Neural cell (in vitro differentiated cells): ENCODE data around the gene CHD8. TPM values are rescaled to one million over a fixed set of nuclear protein-coding genes. Genes with fewer than 3 reads are reported as not detected.

ENCODE experiments used
- H2AFZ ChIP-seq: fragments of 200-600, 300-800 bp; sonication (generic), shearing (Covaris generic); 2 replicates; pipeline ENCODE4 v1.6.0; 2014; ENCODE audit warnings: low read depth, mild to moderate bottlenecking, antibody characterized with exemption, low read length, moderate library complexity
- H3F3A ChIP-seq: fragments of 200-600 bp; shearing (Covaris generic); 2 replicates; pipeline ENCODE4 v1.6.1; 2016; ENCODE audit warnings: mild to moderate bottlenecking, moderate library complexity, mixed read lengths, antibody characterized with exemption, low read length; ENCODE audit not compliant: insufficient read depth, poor library complexity, severe bottlenecking
- H3K27ac ChIP-seq: fragments of 200-600, 300-800 bp; sonication (generic), shearing (Covaris generic); 2 replicates; pipeline ENCODE4 v1.5.1; 2014; ENCODE audit warnings: mild to moderate bottlenecking, low read length, moderate library complexity
- H3K27me3 ChIP-seq: fragments of 300-800, 200-600 bp; sonication (generic), shearing (Covaris generic); 2 replicates; pipeline ENCODE4 v1.6.0; 2014; ENCODE audit warnings: mild to moderate bottlenecking, low read depth, low read length, moderate library complexity; ENCODE audit not compliant: insufficient read depth
- H3K36me3 ChIP-seq: fragments of 300-800, 200-600 bp; sonication (generic), shearing (Covaris generic); 2 replicates; pipeline ENCODE4 v1.5.1; 2014; ENCODE audit warnings: mild to moderate bottlenecking, antibody characterized with exemption, low read length, moderate library complexity; ENCODE audit not compliant: insufficient read depth
- H3K4me2 ChIP-seq: fragments of 300-800, 200-600 bp; sonication (generic), shearing (Covaris generic); 2 replicates; pipeline ENCODE4 v1.6.0; 2014; ENCODE audit warnings: mild to moderate bottlenecking, low read length
- H3K4me3 ChIP-seq: fragments of 300-800, 200-600 bp; sonication (generic), shearing (Covaris generic); 2 replicates; pipeline ENCODE4 v1.5.1; 2014; ENCODE audit warnings: mild to moderate bottlenecking, low read length, moderate library complexity
- H3K79me2 ChIP-seq: fragments of 200-600 bp; shearing (Covaris generic); replicated peaks from 2 replicates; pipeline ENCODE4 v1.6.0; 2014; ENCODE audit warnings: mild to moderate bottlenecking, low read length, moderate library complexity; ENCODE audit not compliant: insufficient read depth
- H3K9ac ChIP-seq: fragments of 300-800, 200-600 bp; sonication (generic), shearing (Covaris generic); 2 replicates; pipeline ENCODE4 v1.6.1; 2016; ENCODE audit warnings: mild to moderate bottlenecking, low read length, mixed read lengths
- H3K9me2 ChIP-seq: fragments of 200-600 bp; shearing (Covaris generic); 2 replicates; pipeline ENCODE4 v1.6.1; 2016; ENCODE audit warnings: mild to moderate bottlenecking, low read length, mixed read lengths; ENCODE audit not compliant: insufficient read depth
- H3K9me3 ChIP-seq: fragments of 200-600, 300-800 bp; sonication (generic), shearing (Covaris generic); 2 replicates; pipeline ENCODE4 v1.6.1; 2016; ENCODE audit warnings: mild to moderate bottlenecking, mixed run types, low read length, moderate library complexity, mixed read lengths
- H4K20me1 ChIP-seq: fragments of 200-600 bp; shearing (Covaris generic); 2 replicates; pipeline ENCODE4 v1.6.1; 2016; ENCODE audit warnings: mild to moderate bottlenecking, mixed run types; ENCODE audit not compliant: insufficient read depth
- EP300 ChIP-seq: fragments of 450-650 bp; conservative IDR thresholded peaks from 2 replicates; pipeline ENCODE4 v1.6.1; 2014; ENCODE audit warnings: antibody characterized with exemption, mild to moderate bottlenecking, moderate library complexity; ENCODE audit not compliant: poor library complexity, severe bottlenecking
- EZH2 ChIP-seq: fragments of 200-600, 300-800 bp; shearing (Covaris generic), sonication (generic); IDR thresholded peaks from 2 replicates; pipeline ENCODE4 v1.6.1; 2014; ENCODE audit warnings: antibody characterized with exemption, low read length, borderline replicate concordance, mild to moderate bottlenecking; ENCODE audit not compliant: insufficient read depth, poor library complexity, severe bottlenecking
- MXI1 ChIP-seq: fragments of 450-650 bp; conservative IDR thresholded peaks from 2 replicates; pipeline ENCODE4 v1.6.1; 2014; ENCODE audit warnings: antibody characterized with exemption, mild to moderate bottlenecking; ENCODE audit not compliant: poor library complexity, severe bottlenecking
- POLR2AphosphoS5 ChIP-seq: IDR thresholded peaks from 2 replicates; pipeline ENCODE4 v1.6.1; 2012
- RAD21 ChIP-seq: fragments of 450-650 bp; conservative IDR thresholded peaks from 2 replicates; pipeline ENCODE4 v1.6.1; 2014; ENCODE audit warnings: antibody characterized with exemption, mild to moderate bottlenecking, moderate library complexity
- SMC3 ChIP-seq: fragments of 450-650 bp; conservative IDR thresholded peaks from 2 replicates; pipeline ENCODE4 v1.6.1; 2014; ENCODE audit warnings: antibody characterized with exemption, mild to moderate bottlenecking, moderate library complexity; ENCODE audit not compliant: poor library complexity
- TAF1 ChIP-seq: IDR thresholded peaks from 2 replicates; pipeline ENCODE4 v1.6.1; 2012; ENCODE audit warnings: low read depth
- polyA plus RNA-seq: library from polyadenylated mRNA; depleted of rRNA; stranded (reverse); fragments of >200 nt; gene quantifications from 2 replicates; pipeline ENCODE4 v1.2.3, GENCODE V29; 2014
- small RNA-seq, 3 experiments: library from RNA; depleted of rRNA; stranded (forward); fragments of <200 nt; gene quantifications; one replicate each; pipeline ENCODE3, GENCODE V24; 2012
- TF ChIP-seq, protein P1 (sequence below): IDR thresholded peaks from 2 replicates; pipeline ENCODE4 v1.6.1; 2012; ENCODE audit warnings: borderline replicate concordance
- TF ChIP-seq, protein P2 (sequence below): fragments of 450-650 bp; IDR thresholded peaks from 2 replicates; pipeline ENCODE4 v1.5.1; 2014; ENCODE audit warnings: antibody characterized with exemption, mild to moderate bottlenecking, moderate library complexity; ENCODE audit not compliant: poor library complexity, severe bottlenecking

The CHD8 gene
- polyA plus RNA-seq, 1 donor from 2014 or later: 44.1 TPM

DNA sequence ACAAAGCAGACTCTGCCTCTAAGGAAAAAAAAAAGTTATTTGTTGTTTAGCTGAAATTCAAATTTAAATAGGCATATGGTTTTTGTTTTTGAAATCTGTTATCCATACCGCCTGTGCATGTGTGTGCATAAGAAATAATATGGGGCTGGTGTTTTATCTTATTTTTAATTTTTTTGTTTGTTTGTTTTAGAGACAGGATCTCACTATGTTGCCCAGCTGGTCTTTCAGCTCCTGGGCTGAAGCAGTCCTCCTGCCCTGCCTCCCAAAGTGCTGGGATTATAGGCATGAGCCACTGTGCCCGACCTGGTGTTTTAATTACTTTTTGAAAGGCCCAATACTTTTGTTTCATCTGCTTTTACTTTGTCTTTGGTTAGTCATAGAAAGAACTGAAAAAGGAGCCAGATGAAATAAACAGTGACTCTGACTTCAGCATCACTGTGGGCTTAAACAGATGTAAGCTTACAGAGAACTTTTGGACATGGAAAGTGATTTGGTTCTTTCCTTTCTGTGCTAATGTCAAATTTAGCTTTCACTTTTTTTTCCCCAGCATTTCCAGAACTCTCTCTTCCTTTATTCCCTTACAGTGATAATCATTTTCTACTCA, 109.3 kb downstream of the CHD8 start:
- no peaks in the 10 kb centered on the region for H3K9me3 ChIP-seq
- TF ChIP-seq MXI1 (no peak), POLR2AphosphoS5 (no peak), EZH2 (no peak), EP300 (no peak), RAD21 (no peak)
- no peaks in the 10 kb centered on the region for H4K20me1 ChIP-seq
- no peak overlapping the region for H2AFZ ChIP-seq
- H3K27ac ChIP-seq: no peak overlapping the region
- no peaks in the 10 kb centered on the region for H3K36me3 ChIP-seq
- no peak overlapping the region for H3K9ac ChIP-seq
- H3K9me2 ChIP-seq: no peaks in the 10 kb centered on the region
- no peak overlapping the region for H3K4me2 ChIP-seq
- H3K27me3 ChIP-seq: no peaks in the 10 kb centered on the region
- H3K4me3 ChIP-seq: no peak overlapping the region
- no peaks in the 10 kb centered on the region for H3K79me2 ChIP-seq
- no peaks in the 10 kb centered on the region for H3F3A ChIP-seq

DNA sequence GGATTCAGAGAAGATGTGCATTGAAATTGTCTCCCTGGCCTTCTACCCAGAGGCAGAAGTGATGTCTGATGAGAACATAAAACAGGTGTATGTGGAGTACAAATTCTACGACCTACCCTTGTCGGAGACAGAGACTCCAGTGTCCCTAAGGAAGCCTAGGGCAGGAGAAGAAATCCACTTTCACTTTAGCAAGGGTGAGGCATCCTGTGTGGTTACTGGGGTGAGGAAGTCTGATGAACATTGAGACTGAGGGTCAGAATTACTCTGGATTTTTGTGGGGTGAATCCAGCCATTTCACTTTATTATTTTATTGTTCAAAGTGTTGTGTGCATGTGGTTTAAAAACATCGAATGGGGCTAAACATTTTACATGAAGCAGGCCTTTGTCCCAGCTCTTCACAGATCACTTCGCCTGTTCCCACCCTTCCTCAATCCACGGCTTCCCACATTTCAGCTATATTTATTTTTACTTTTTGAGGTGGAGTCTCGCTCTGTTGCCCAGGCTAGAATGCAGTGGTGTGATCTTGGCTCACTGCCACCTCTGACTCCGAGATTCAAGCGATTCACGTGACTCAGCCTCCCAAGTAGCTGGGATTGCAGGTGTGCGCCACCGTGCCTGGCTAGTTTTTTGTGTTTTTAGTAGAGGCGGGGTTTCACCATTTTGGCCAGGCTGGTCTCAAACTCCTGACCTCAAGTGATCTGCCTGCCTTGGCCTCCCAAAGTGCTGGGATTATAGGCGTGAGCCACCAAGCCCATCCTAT, 112.7 kb downstream of the CHD8 start:
- Histone ChIP-seq H3K27ac (no peak overlapping the region), H3K36me3 (no peaks in the 10 kb centered on the region), H3K9me3 (no peaks in the 10 kb centered on the region), H3K79me2 (no peaks in the 10 kb centered on the region), H3K4me3 (no peak overlapping the region), H4K20me1 (no peaks in the 10 kb centered on the region), H3K27me3 (no peaks in the 10 kb centered on the region), H2AFZ (no peak overlapping the region), H3K4me2 (no peak overlapping the region), H3F3A (no peaks in the 10 kb centered on the region), H3K9ac (no peak overlapping the region), H3K9me2 (no peaks in the 10 kb centered on the region)
- TF ChIP-seq RAD21 (no peak), SMC3 (no peak), EZH2 (no peak), EP300 (no peak), POLR2AphosphoS5 (no peak), MXI1 (no peak), TAF1 (no peak)
- TF ChIP-seq, protein P1, sequence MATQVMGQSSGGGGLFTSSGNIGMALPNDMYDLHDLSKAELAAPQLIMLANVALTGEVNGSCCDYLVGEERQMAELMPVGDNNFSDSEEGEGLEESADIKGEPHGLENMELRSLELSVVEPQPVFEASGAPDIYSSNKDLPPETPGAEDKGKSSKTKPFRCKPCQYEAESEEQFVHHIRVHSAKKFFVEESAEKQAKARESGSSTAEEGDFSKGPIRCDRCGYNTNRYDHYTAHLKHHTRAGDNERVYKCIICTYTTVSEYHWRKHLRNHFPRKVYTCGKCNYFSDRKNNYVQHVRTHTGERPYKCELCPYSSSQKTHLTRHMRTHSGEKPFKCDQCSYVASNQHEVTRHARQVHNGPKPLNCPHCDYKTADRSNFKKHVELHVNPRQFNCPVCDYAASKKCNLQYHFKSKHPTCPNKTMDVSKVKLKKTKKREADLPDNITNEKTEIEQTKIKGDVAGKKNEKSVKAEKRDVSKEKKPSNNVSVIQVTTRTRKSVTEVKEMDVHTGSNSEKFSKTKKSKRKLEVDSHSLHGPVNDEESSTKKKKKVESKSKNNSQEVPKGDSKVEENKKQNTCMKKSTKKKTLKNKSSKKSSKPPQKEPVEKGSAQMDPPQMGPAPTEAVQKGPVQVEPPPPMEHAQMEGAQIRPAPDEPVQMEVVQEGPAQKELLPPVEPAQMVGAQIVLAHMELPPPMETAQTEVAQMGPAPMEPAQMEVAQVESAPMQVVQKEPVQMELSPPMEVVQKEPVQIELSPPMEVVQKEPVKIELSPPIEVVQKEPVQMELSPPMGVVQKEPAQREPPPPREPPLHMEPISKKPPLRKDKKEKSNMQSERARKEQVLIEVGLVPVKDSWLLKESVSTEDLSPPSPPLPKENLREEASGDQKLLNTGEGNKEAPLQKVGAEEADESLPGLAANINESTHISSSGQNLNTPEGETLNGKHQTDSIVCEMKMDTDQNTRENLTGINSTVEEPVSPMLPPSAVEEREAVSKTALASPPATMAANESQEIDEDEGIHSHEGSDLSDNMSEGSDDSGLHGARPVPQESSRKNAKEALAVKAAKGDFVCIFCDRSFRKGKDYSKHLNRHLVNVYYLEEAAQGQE: no peak
- TF ChIP-seq, protein P2, sequence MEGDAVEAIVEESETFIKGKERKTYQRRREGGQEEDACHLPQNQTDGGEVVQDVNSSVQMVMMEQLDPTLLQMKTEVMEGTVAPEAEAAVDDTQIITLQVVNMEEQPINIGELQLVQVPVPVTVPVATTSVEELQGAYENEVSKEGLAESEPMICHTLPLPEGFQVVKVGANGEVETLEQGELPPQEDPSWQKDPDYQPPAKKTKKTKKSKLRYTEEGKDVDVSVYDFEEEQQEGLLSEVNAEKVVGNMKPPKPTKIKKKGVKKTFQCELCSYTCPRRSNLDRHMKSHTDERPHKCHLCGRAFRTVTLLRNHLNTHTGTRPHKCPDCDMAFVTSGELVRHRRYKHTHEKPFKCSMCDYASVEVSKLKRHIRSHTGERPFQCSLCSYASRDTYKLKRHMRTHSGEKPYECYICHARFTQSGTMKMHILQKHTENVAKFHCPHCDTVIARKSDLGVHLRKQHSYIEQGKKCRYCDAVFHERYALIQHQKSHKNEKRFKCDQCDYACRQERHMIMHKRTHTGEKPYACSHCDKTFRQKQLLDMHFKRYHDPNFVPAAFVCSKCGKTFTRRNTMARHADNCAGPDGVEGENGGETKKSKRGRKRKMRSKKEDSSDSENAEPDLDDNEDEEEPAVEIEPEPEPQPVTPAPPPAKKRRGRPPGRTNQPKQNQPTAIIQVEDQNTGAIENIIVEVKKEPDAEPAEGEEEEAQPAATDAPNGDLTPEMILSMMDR: no peak

Small RNA genes lying within 50 kb of the gene (small RNA-seq; reads per million reads assigned to genes)
- 0 to 0.46 (median 0.03) reads per million in 3 experiments for gene RN7SL650P
- gene SNORD8: 165 to 362 (median 228) reads per million in 3 experiments
- gene SNORD9: 24.8 to 60.9 (median 37.7) reads per million in 3 experiments

Other genes starting within 250 kb of the CHD8 start
- 1,176 and 1,189 TPM in 2 replicates for gene HNRNPC, start 186.7 kb downstream of the CHD8 start, polyA plus RNA-seq
- not detected in 2 replicates for gene RPGRIP1, start 176.0 kb downstream of the CHD8 start, polyA plus RNA-seq
- gene SUPT16H, start 72.1 kb downstream of the CHD8 start, polyA plus RNA-seq: 83.4 and 96.2 TPM in 2 replicates
- 47.6 and 47.9 TPM in 2 replicates for gene RAB2B, start 20.8 kb upstream of the CHD8 start, polyA plus RNA-seq
- 56.8 and 57.4 TPM in 2 replicates for gene TOX4, start 21.1 kb upstream of the CHD8 start, polyA plus RNA-seq
- gene METTL3, start 55.2 kb upstream of the CHD8 start, polyA plus RNA-seq: 234 and 262 TPM in 2 replicates
- gene SALL2, start 70.2 kb upstream of the CHD8 start, polyA plus RNA-seq: 18.6 and 23.6 TPM in 2 replicates
- gene OR10G3, start 124.0 kb upstream of the CHD8 start, polyA plus RNA-seq: not detected in 2 replicates
- gene OR10G2, start 178.8 kb upstream of the CHD8 start, polyA plus RNA-seq: not detected in 2 replicates
- gene OR4E2, start 197.7 kb upstream of the CHD8 start, polyA plus RNA-seq: not detected in 2 replicates
- not detected in 2 replicates for gene OR4E1, start 217.7 kb upstream of the CHD8 start, polyA plus RNA-seq